ENCODE results near the gene MAFF. TPM values are rescaled to one million over a fixed set of nuclear protein-coding genes. Genes with fewer than 3 reads are reported as not detected.

MAFF gene
- total and polyA plus RNA-seq, 2 donors from 2014 or later = 2.2 to 23.4 TPM

DNA sequence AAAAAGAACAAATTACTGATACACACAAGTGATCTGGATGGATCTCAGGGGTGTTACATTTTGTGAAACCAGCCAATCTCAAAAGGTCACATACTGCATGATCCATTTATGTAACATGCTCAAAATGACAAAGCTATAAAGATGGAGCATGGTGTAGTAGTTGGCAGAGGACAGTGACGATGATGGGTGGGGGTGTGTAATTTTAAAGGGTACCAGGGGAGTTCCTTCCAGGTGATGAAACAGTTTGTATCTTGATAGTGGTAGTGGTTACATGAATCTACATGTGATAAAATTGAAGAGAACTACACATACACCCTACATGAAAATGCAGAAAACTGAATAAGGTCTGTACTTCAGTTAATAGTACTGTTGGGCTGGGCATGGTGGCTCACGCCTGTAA is 53.9 kb downstream of the MAFF start:
- Histone ChIP-seq H3K9me3 (ENCODE audit: control insufficient read depth in 2 of 3, insufficient read depth in 1 of 3, low read length in 3 of 3) (no peaks in the 10 kb centered on the region), H3K4me3 (ENCODE audit: low read length in 3 of 3) (no peak overlapping the region), H3K9ac (ENCODE audit: low read length in 3 of 3) (no peak overlapping the region), H3K27me3 (ENCODE audit: control insufficient read depth, insufficient read depth, low read length) (no peaks in the 10 kb centered on the region), H3K36me3 (ENCODE audit: control insufficient read depth in 2 of 3, insufficient read depth in 3 of 3, low read length in 3 of 3) (no peaks in the 10 kb centered on the region), H3K4me1 (ENCODE audit: control insufficient read depth in 2 of 3, insufficient read depth in 2 of 3, low read depth in 1 of 3, low read length in 3 of 3) (peaks cover under 1 to 4% (median 3%) of the 10 kb centered on the region in 3 donors), H3K27ac (ENCODE audit: low read depth in 2 of 2, low read length in 2 of 2) (no peak overlapping the region)
- FAIRE-seq (no peak), DNase-seq (no peak)
- intact Hi-C loops (cut with DNase I) = no loop called here
- TF ChIP-seq, protein P1, sequence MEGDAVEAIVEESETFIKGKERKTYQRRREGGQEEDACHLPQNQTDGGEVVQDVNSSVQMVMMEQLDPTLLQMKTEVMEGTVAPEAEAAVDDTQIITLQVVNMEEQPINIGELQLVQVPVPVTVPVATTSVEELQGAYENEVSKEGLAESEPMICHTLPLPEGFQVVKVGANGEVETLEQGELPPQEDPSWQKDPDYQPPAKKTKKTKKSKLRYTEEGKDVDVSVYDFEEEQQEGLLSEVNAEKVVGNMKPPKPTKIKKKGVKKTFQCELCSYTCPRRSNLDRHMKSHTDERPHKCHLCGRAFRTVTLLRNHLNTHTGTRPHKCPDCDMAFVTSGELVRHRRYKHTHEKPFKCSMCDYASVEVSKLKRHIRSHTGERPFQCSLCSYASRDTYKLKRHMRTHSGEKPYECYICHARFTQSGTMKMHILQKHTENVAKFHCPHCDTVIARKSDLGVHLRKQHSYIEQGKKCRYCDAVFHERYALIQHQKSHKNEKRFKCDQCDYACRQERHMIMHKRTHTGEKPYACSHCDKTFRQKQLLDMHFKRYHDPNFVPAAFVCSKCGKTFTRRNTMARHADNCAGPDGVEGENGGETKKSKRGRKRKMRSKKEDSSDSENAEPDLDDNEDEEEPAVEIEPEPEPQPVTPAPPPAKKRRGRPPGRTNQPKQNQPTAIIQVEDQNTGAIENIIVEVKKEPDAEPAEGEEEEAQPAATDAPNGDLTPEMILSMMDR (IDR thresholded peaks at IDR 0.05; ENCODE audit: borderline replicate concordance, extremely low read depth, insufficient read depth) = no peak

DNA sequence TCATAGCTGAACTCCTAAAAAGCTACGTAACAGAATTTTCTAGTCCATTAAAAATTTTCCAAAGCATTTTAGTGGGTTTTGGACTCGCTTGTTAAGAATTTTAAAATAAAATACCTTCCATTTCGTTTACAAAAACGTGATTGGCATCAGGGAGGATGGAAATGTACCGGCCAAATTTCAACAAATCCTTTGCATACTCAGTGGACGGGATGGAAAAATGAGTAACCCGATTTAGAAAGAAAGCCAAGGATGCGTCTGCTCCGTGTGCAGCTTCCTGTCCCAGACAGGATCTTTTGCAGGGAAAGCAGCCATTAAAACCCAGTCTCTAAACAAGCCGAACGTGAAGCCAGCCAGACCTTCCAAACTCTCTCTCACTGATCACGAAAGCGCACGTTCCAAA is 55.4 kb downstream of the MAFF start:
- no peaks in the 10 kb centered on the region for H3K36me3 ChIP-seq (ENCODE audit: control insufficient read depth in 2 of 3, insufficient read depth in 3 of 3, low read length in 3 of 3)
- H3K27me3 ChIP-seq (ENCODE audit: control insufficient read depth, insufficient read depth, low read length) = no peaks in the 10 kb centered on the region
- intact Hi-C loops (cut with DNase I) = no loop called here
- H3K27ac ChIP-seq (ENCODE audit: low read depth in 2 of 2, low read length in 2 of 2) = peak overlapping the region; percentile 39 to 79
- TF ChIP-seq, protein P1 (IDR thresholded peaks at IDR 0.05; ENCODE audit: borderline replicate concordance, extremely low read depth, insufficient read depth) = no peak
- H3K4me1 ChIP-seq (ENCODE audit: control insufficient read depth in 2 of 3, insufficient read depth in 2 of 3, low read depth in 1 of 3, low read length in 3 of 3) = peaks cover 3 to 16% (median 11%) of the 10 kb centered on the region in 3 donors
- H3K9me3 ChIP-seq (ENCODE audit: control insufficient read depth in 2 of 3, insufficient read depth in 1 of 3, low read length in 3 of 3) = no peaks in the 10 kb centered on the region
- H3K4me3 ChIP-seq (ENCODE audit: low read length in 3 of 3) = peak overlapping the region in 1 of 3 donors; percentile 1
- DNase-seq = no peak
- no peak for FAIRE-seq
- peak overlapping the region in 1 of 3 donors; percentile 49 for H3K9ac ChIP-seq (ENCODE audit: low read length in 3 of 3)

DNA sequence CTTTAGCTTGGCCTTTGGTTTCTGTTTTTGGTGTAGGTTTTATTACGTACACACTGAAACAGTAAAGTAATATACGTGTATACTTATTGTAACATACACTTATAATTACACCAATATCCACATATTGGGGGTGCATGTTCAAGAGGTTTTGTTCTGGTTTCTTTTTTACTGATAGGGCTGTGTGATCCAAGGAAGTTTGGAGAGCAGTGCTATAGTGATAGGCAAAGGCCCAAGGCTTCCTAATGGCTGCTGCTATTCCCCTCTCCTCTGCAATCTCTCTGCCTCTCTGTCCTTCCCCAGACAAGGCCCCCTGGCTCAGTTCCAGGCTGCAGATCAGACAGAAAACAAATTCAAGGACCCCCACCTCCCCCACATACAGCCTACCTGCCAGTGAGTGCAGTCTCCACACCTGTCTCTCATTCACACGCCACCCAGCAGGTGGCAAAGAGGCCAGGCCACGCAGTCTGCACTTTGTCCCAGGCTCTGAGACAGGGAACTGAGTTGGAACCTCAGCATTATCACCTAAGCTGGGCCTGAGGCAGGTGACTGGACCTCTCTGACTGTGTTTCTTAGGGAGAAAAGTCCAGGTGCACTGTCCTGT is 56.0 kb downstream of the MAFF start:
- Histone ChIP-seq H3K4me3 (ENCODE audit: low read length in 3 of 3) (peak overlapping the region in 1 of 3 donors; percentile 1), H3K9me3 (ENCODE audit: control insufficient read depth in 2 of 3, insufficient read depth in 1 of 3, low read length in 3 of 3) (no peaks in the 10 kb centered on the region), H3K4me1 (ENCODE audit: control insufficient read depth in 2 of 3, insufficient read depth in 2 of 3, low read depth in 1 of 3, low read length in 3 of 3) (peaks cover 3 to 20% (median 16%) of the 10 kb centered on the region in 3 donors), H3K36me3 (ENCODE audit: control insufficient read depth in 2 of 3, insufficient read depth in 3 of 3, low read length in 3 of 3) (no peaks in the 10 kb centered on the region), H3K27me3 (ENCODE audit: control insufficient read depth, insufficient read depth, low read length) (no peaks in the 10 kb centered on the region), H3K27ac (ENCODE audit: low read depth in 2 of 2, low read length in 2 of 2) (peak overlapping the region; percentile 39 to 79), H3K9ac (ENCODE audit: low read length in 3 of 3) (peak overlapping the region in 1 of 3 donors; percentile 49)
- intact Hi-C loops (cut with DNase I) = no loop called here
- no peak for DNase-seq
- no peak for FAIRE-seq
- TF ChIP-seq, protein P1 (IDR thresholded peaks at IDR 0.05; ENCODE audit: borderline replicate concordance, extremely low read depth, insufficient read depth) = no peak

All from kidney (tissue), 14 donors.